ENCODE results near the gene OR5M10. TPM values are rescaled to one million over a fixed set of nuclear protein-coding genes. Genes with fewer than 3 reads are reported as not detected.
"Not testable (repeated sequence)": the region's sequence is repeated elsewhere in the genome, so short reads cannot be mapped to it uniquely, and the experiment has no call there.

The OR5M10 gene
- not detected for polyA plus RNA-seq

- 35 to 40% methylated on average over 3 of the region's 3 CpGs for WGBS, 2 donors
- Histone ChIP-seq H3K4me1 (ENCODE audit: control insufficient read depth in 2 of 2, insufficient read depth in 2 of 2, low read length in 1 of 2) (no peaks in the 10 kb centered on the region), H3K27ac (ENCODE audit: low read depth in 2 of 2, low read length in 1 of 2) (no peak within 1 kb of the TSS), H3K27me3 (ENCODE audit: control insufficient read depth in 1 of 2, insufficient read depth in 2 of 2, low read length in 2 of 2) (no peaks in the 10 kb centered on the region), H3K4me3 (ENCODE audit: low read depth in 1 of 2, low read length in 2 of 2) (no peak within 1 kb of the TSS), H3K9me3 (ENCODE audit: control insufficient read depth in 2 of 2, insufficient read depth in 1 of 2, low read depth in 1 of 2, low read length in 1 of 2) (no peaks in the 10 kb centered on the region), H3K36me3 (ENCODE audit: control insufficient read depth in 2 of 2, insufficient read depth in 2 of 2, low read length in 1 of 2) (no peaks in the 10 kb centered on the region)
These were observed at the start of gene OR5M10 for GRCh38 chr11:56577621-56578020. Gene OR5M10 (minus strand): TSS chr11:56577721. CDS start chr11:56577721, 0 bp downstream.

DNA sequence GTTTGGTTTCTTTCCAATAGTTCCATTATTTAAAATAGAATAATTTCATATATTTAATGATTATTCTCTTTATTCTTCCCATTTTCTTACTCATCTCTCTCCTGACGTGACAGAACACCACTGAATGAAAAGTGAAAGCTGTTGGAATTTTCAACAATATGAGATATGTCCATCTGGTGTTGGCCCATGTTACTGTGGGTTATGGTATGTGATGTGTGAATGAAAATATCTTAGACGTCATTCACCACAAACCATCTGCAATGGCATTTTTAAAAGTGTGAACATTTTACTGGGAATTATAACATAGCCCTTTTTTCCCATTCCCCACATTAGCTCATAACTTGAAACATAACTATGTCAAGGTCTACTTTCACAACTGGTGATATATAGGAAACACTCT lies 48.4 kb upstream of the OR5M10 start:
- Histone ChIP-seq H3K36me3 (ENCODE audit: control insufficient read depth in 2 of 2, insufficient read depth in 2 of 2, low read length in 1 of 2) (no peaks in the 10 kb centered on the region), H3K27ac (ENCODE audit: low read depth in 2 of 2, low read length in 1 of 2) (no peak overlapping the region), H3K9me3 (ENCODE audit: control insufficient read depth in 2 of 2, insufficient read depth in 1 of 2, low read depth in 1 of 2, low read length in 1 of 2) (no peaks in the 10 kb centered on the region), H3K27me3 (ENCODE audit: control insufficient read depth in 1 of 2, insufficient read depth in 2 of 2, low read length in 2 of 2) (no peaks in the 10 kb centered on the region), H3K4me3 (ENCODE audit: low read depth in 1 of 2, low read length in 2 of 2) (no peak overlapping the region), H3K4me1 (ENCODE audit: control insufficient read depth in 2 of 2, insufficient read depth in 2 of 2, low read length in 1 of 2) (no peaks in the 10 kb centered on the region)
- 53 to 57% methylated on average over 2 of the region's 2 CpGs for WGBS, 2 donors

GRCh38 chr11:56624661-56625110 lies 47.2 kb upstream of the OR5M10 start:
- no peaks in the 10 kb centered on the region for H3K36me3 ChIP-seq (ENCODE audit: control insufficient read depth in 2 of 2, insufficient read depth in 2 of 2, low read length in 1 of 2)
- 4 to 10% methylated on average over 3 of the region's 3 CpGs for WGBS, 2 donors
- no peaks in the 10 kb centered on the region for H3K4me1 ChIP-seq (ENCODE audit: control insufficient read depth in 2 of 2, insufficient read depth in 2 of 2, low read length in 1 of 2)
- H3K9me3 ChIP-seq (ENCODE audit: control insufficient read depth in 2 of 2, insufficient read depth in 1 of 2, low read depth in 1 of 2, low read length in 1 of 2) = no peaks in the 10 kb centered on the region
- no peak overlapping the region for H3K27ac ChIP-seq (ENCODE audit: low read depth in 2 of 2, low read length in 1 of 2)
- H3K4me3 ChIP-seq (ENCODE audit: low read depth in 1 of 2, low read length in 2 of 2) = no peak overlapping the region
- no peaks in the 10 kb centered on the region for H3K27me3 ChIP-seq (ENCODE audit: control insufficient read depth in 1 of 2, insufficient read depth in 2 of 2, low read length in 2 of 2)

GRCh38 chr11:56611174-56611573 lies 33.7 kb upstream of the OR5M10 start:
- H3K4me1 ChIP-seq (ENCODE audit: control insufficient read depth in 2 of 2, insufficient read depth in 2 of 2, low read length in 1 of 2) = no peaks in the 10 kb centered on the region
- no peaks in the 10 kb centered on the region for H3K9me3 ChIP-seq (ENCODE audit: control insufficient read depth in 2 of 2, insufficient read depth in 1 of 2, low read depth in 1 of 2, low read length in 1 of 2)
- H3K4me3 ChIP-seq (ENCODE audit: low read depth in 1 of 2, low read length in 2 of 2) = no peak overlapping the region
- 69 to 94% methylated on average over 1 of the region's 1 CpG for WGBS, 2 donors
- H3K27me3 ChIP-seq (ENCODE audit: control insufficient read depth in 1 of 2, insufficient read depth in 2 of 2, low read length in 2 of 2) = no peaks in the 10 kb centered on the region
- H3K27ac ChIP-seq (ENCODE audit: low read depth in 2 of 2, low read length in 1 of 2) = no peak overlapping the region
- no peaks in the 10 kb centered on the region for H3K36me3 ChIP-seq (ENCODE audit: control insufficient read depth in 2 of 2, insufficient read depth in 2 of 2, low read length in 1 of 2)

GRCh38 chr11:56592088-56592717 lies 14.7 kb upstream of the OR5M10 start:
- H3K27ac ChIP-seq (ENCODE audit: low read depth in 2 of 2, low read length in 1 of 2); H3K4me1 ChIP-seq (ENCODE audit: control insufficient read depth in 2 of 2, insufficient read depth in 2 of 2, low read length in 1 of 2); H3K9me3 ChIP-seq (ENCODE audit: control insufficient read depth in 2 of 2, insufficient read depth in 1 of 2, low read depth in 1 of 2, low read length in 1 of 2); H3K27me3 ChIP-seq (ENCODE audit: control insufficient read depth in 1 of 2, insufficient read depth in 2 of 2, low read length in 2 of 2); H3K4me3 ChIP-seq (ENCODE audit: low read depth in 1 of 2, low read length in 2 of 2); H3K36me3 ChIP-seq (ENCODE audit: control insufficient read depth in 2 of 2, insufficient read depth in 2 of 2, low read length in 1 of 2): not testable (repeated sequence)
- WGBS, 2 donors = 92 to 93% methylated on average over 20 of the region's 20 CpGs

DNA sequence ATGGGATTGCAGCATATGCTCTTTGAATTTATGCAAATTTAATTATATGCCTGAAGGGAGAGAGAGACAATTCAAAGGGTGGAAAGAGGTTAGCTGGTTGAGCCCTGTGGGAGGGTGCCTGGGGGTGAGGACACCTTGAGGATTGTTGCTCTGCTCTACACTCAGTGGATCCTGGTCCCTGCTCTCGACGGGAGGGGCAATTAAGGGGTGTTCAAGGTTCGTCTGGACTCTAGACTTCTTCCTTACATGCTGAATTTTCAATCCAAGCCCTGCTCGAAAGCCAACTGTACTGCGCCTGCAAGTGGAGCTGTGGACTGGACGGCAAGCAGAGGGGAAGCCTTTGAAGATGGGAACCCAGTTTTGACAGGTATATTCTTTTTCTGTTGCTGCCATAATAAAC lies 18.9 kb downstream of the OR5M10 start:
- H3K9me3 ChIP-seq (ENCODE audit: control insufficient read depth in 2 of 2, insufficient read depth in 1 of 2, low read depth in 1 of 2, low read length in 1 of 2) = peaks cover 0 to 3% of the 10 kb centered on the region in 2 donors
- H3K27ac ChIP-seq (ENCODE audit: low read depth in 2 of 2, low read length in 1 of 2) = no peak overlapping the region
- no peaks in the 10 kb centered on the region for H3K36me3 ChIP-seq (ENCODE audit: control insufficient read depth in 2 of 2, insufficient read depth in 2 of 2, low read length in 1 of 2)
- WGBS, 2 donors = 70 to 74% methylated on average over 6 of the region's 6 CpGs
- H3K27me3 ChIP-seq (ENCODE audit: control insufficient read depth in 1 of 2, insufficient read depth in 2 of 2, low read length in 2 of 2) = no peaks in the 10 kb centered on the region
- H3K4me3 ChIP-seq (ENCODE audit: low read depth in 1 of 2, low read length in 2 of 2) = no peak overlapping the region
- no peaks in the 10 kb centered on the region for H3K4me1 ChIP-seq (ENCODE audit: control insufficient read depth in 2 of 2, insufficient read depth in 2 of 2, low read length in 1 of 2)

DNA sequence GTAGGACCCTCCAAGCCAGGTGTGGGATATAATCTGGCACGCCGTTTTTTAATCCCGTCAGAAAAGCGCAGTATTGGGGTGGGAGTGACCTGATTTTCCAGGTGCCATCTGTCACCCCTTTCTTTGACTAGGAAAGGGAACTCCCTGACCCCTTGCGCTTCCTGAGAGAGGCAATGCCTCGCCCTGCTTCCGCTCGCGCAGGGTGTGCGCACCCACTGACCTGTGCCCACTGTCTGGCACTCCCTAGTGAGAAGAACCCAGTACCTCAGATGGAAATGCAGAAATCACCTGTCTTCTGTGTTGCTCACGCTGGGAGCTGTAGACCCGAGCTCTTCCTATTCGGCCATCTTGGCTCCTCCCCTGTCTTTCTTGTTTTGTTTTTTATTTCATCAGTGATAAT lies 22.8 kb downstream of the OR5M10 start:
- not testable (repeated sequence) for H3K9me3 ChIP-seq (ENCODE audit: control insufficient read depth in 2 of 2, insufficient read depth in 1 of 2, low read depth in 1 of 2, low read length in 1 of 2); H3K27me3 ChIP-seq (ENCODE audit: control insufficient read depth in 1 of 2, insufficient read depth in 2 of 2, low read length in 2 of 2); H3K4me3 ChIP-seq (ENCODE audit: low read depth in 1 of 2, low read length in 2 of 2); H3K4me1 ChIP-seq (ENCODE audit: control insufficient read depth in 2 of 2, insufficient read depth in 2 of 2, low read length in 1 of 2); H3K27ac ChIP-seq (ENCODE audit: low read depth in 2 of 2, low read length in 1 of 2); H3K36me3 ChIP-seq (ENCODE audit: control insufficient read depth in 2 of 2, insufficient read depth in 2 of 2, low read length in 1 of 2)
- WGBS, 2 donors = 78 to 84% methylated on average over 12 to 13 of the region's 13 CpGs

DNA sequence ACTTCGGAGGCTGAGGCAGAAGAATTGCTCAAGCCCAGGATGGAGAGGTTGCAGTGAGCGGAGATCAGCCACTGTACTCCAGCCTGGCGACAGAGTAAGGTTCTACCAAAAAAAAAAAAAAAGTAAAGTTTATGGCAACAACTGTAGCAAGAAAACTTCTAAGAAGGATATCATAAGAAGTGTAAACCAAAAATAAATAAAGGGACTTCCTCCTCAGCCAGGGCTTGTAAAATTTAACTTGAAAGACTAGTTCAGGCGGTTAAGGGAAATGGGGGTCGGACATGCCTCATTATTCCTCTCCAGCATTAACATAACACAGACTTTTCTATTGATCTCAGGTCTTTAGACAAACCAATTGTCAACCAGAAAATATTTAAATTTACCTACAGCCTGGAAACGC lies 32.0 kb downstream of the OR5M10 start:
- no peaks in the 10 kb centered on the region for H3K36me3 ChIP-seq (ENCODE audit: control insufficient read depth in 2 of 2, insufficient read depth in 2 of 2, low read length in 1 of 2)
- no peak overlapping the region for H3K27ac ChIP-seq (ENCODE audit: low read depth in 2 of 2, low read length in 1 of 2)
- no peaks in the 10 kb centered on the region for H3K4me1 ChIP-seq (ENCODE audit: control insufficient read depth in 2 of 2, insufficient read depth in 2 of 2, low read length in 1 of 2)
- H3K9me3 ChIP-seq (ENCODE audit: control insufficient read depth in 2 of 2, insufficient read depth in 1 of 2, low read depth in 1 of 2, low read length in 1 of 2) = peaks cover 0 to 2% of the 10 kb centered on the region in 2 donors
- no peak overlapping the region for H3K4me3 ChIP-seq (ENCODE audit: low read depth in 1 of 2, low read length in 2 of 2)
- H3K27me3 ChIP-seq (ENCODE audit: control insufficient read depth in 1 of 2, insufficient read depth in 2 of 2, low read length in 2 of 2) = no peaks in the 10 kb centered on the region
- WGBS, 2 donors = 71 to 74% methylated on average over 6 of the region's 6 CpGs

DNA sequence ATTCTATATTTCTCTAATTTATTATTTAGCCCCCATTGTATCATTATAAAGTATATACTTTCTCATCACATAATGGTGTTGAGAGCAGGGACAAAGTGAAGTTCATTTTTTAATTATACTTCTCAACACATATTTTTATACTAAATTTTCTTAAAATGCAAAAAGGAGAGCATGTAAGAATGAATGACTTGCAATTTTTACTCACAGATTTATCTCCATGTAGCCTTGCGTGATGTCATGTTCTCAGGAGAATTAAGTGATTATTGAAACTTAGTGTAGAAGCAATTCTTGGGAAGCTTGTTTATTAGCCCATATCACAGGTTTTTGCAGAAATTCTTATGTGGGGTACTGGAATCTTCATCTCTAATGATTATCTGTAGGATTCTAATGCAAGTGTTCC lies 33.8 kb downstream of the OR5M10 start:
- H3K4me3 ChIP-seq (ENCODE audit: low read depth in 1 of 2, low read length in 2 of 2) = no peak overlapping the region
- 91 to 98% methylated on average over 1 of the region's 1 CpG for WGBS, 2 donors
- H3K27me3 ChIP-seq (ENCODE audit: control insufficient read depth in 1 of 2, insufficient read depth in 2 of 2, low read length in 2 of 2) = no peaks in the 10 kb centered on the region
- no peaks in the 10 kb centered on the region for H3K4me1 ChIP-seq (ENCODE audit: control insufficient read depth in 2 of 2, insufficient read depth in 2 of 2, low read length in 1 of 2)
- H3K27ac ChIP-seq (ENCODE audit: low read depth in 2 of 2, low read length in 1 of 2) = no peak overlapping the region
- peaks cover 0 to 2% of the 10 kb centered on the region in 2 donors for H3K9me3 ChIP-seq (ENCODE audit: control insufficient read depth in 2 of 2, insufficient read depth in 1 of 2, low read depth in 1 of 2, low read length in 1 of 2)
- H3K36me3 ChIP-seq (ENCODE audit: control insufficient read depth in 2 of 2, insufficient read depth in 2 of 2, low read length in 1 of 2) = no peaks in the 10 kb centered on the region

DNA sequence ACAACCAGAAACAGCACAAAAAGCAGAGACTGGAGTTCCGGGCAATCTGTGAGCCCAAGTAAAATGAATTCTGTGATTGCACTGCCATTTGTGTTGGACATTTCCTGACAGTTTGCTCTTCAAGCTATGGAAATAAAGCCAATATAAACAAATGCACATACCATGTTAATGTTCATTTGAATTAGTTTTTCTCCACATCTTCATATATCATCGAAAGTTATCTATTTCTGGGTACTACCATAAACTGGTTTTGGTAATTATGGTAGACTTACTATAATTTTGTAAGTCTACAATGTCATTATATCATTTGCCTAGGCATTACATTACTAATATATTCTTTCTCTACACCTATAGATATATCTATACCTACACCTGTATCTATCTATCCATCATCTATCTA lies 34.4 kb downstream of the OR5M10 start, which contains the start of gene OR5M11:
Gene OR5M11, minus strand, starts transcription at position 101 of the 400 bp plus-strand sequence. Its CDS starts 0 bp downstream, at position 101.
- Histone ChIP-seq H3K27me3 (ENCODE audit: control insufficient read depth in 1 of 2, insufficient read depth in 2 of 2, low read length in 2 of 2) (no peaks in the 10 kb centered on the region), H3K4me3 (ENCODE audit: low read depth in 1 of 2, low read length in 2 of 2) (no peak within 1 kb of the TSS), H3K9me3 (ENCODE audit: control insufficient read depth in 2 of 2, insufficient read depth in 1 of 2, low read depth in 1 of 2, low read length in 1 of 2) (peaks cover 0 to 2% of the 10 kb centered on the region in 2 donors), H3K36me3 (ENCODE audit: control insufficient read depth in 2 of 2, insufficient read depth in 2 of 2, low read length in 1 of 2) (no peaks in the 10 kb centered on the region), H3K4me1 (ENCODE audit: control insufficient read depth in 2 of 2, insufficient read depth in 2 of 2, low read length in 1 of 2) (no peaks in the 10 kb centered on the region), H3K27ac (ENCODE audit: low read depth in 2 of 2, low read length in 1 of 2) (no peak within 1 kb of the TSS)
- 82 to 83% methylated on average over 2 of the region's 2 CpGs for whole genome bisulfite sequencing, 2 donors

Measured in esophagus (tissue), 2 donors.